Neuronal stem cell (in vitro differentiated cells): Measurements from ENCODE around the gene PSG3.
"Not testable (repeated sequence)": the region's sequence is repeated elsewhere in the genome, so short reads cannot be mapped to it uniquely, and the experiment has no call there.

Experiments used
- DNase-seq: peaks from one replicate; pipeline ENCODE4 v3.0.0-alpha.2; 2013; ENCODE audit warnings: low spot score
- H2AFZ ChIP-seq: one replicate; pipeline ENCODE4 v1.6.1; 2013; ENCODE audit warnings: mild to moderate bottlenecking, low read length, inconsistent platforms
- H2AK5ac ChIP-seq: 2 replicates; pipeline ENCODE4 v1.6.1; 2013; ENCODE audit warnings: low read depth, mild to moderate bottlenecking, inconsistent platforms, low read length, moderate library complexity, mixed read lengths
- H2BK120ac ChIP-seq: 2 replicates; pipeline ENCODE4 v1.6.1; 2013; ENCODE audit warnings: low read depth, mild to moderate bottlenecking, inconsistent platforms, low read length, moderate library complexity, mixed read lengths
- H2BK12ac ChIP-seq: one replicate; pipeline ENCODE4 v1.6.1; 2013; ENCODE audit warnings: low read length, inconsistent platforms
- H2BK15ac ChIP-seq: 2 replicates; pipeline ENCODE4 v1.6.1; 2013; ENCODE audit warnings: mild to moderate bottlenecking, low read length, inconsistent platforms, mixed read lengths
- H2BK5ac ChIP-seq: one replicate; pipeline ENCODE4 v1.6.1; 2013; ENCODE audit warnings: inconsistent platforms, mild to moderate bottlenecking, low read length, moderate library complexity
- H3K14ac ChIP-seq: one replicate; pipeline ENCODE4 v1.6.1; 2013; ENCODE audit warnings: low read length, inconsistent platforms
- H3K18ac ChIP-seq: 2 replicates; pipeline ENCODE4 v1.6.1; 2013; ENCODE audit warnings: low read length, inconsistent platforms
- H3K23ac ChIP-seq: 2 replicates; pipeline ENCODE4 v1.6.1; 2013; ENCODE audit warnings: low read depth, mild to moderate bottlenecking, mixed read lengths, low read length, inconsistent platforms; ENCODE audit not compliant: poor library complexity
- H3K27ac ChIP-seq: replicated peaks from 3 replicates; pipeline ENCODE4 v1.5.1; 2013; ENCODE audit warnings: low read length, inconsistent platforms
- H3K27me3 ChIP-seq, 3 experiments: 2 replicates each; pipeline ENCODE4 v1.6.1; 2013; ENCODE audit warnings: low read length in 3 of 3, mild to moderate bottlenecking in 2 of 3, inconsistent platforms in 1 of 3, low read depth in 1 of 3, mixed read lengths in 1 of 3, moderate library complexity in 1 of 3; ENCODE audit not compliant: control insufficient read depth in 3 of 3, insufficient read depth in 3 of 3
- H3K36me3 ChIP-seq, 2 donors: replicated peaks in 1 of 2; 2 replicates each; pipeline ENCODE4 v1.6.1; 2013; ENCODE audit warnings: low read length in 2 of 2; ENCODE audit not compliant: control insufficient read depth in 2 of 2, insufficient read depth in 2 of 2
- H3K4ac ChIP-seq: 2 replicates; pipeline ENCODE4 v1.6.1; 2013; ENCODE audit warnings: inconsistent platforms, mild to moderate bottlenecking, low read length, moderate library complexity
- H3K4me1 ChIP-seq, 2 donors: 1 replicate in 1 of 2; 2 replicates in 1 of 2; pipeline ENCODE4 v1.6.1; 2013; ENCODE audit warnings: low read length in 2 of 2, low read depth in 1 of 2; ENCODE audit not compliant: control insufficient read depth in 2 of 2, insufficient read depth in 1 of 2
- H3K4me2 ChIP-seq: one replicate; pipeline ENCODE4 v1.6.1; 2013; ENCODE audit warnings: mild to moderate bottlenecking, low read length, inconsistent platforms; ENCODE audit not compliant: insufficient read depth, poor library complexity, severe bottlenecking
- H3K4me3 ChIP-seq, 2 donors: 2 replicates each; pipeline ENCODE4 v1.5.1; 2013; ENCODE audit warnings: low read length in 2 of 2, mild to moderate bottlenecking in 2 of 2, inconsistent platforms in 1 of 2, moderate library complexity in 1 of 2
- H3K79me1 ChIP-seq: one replicate; pipeline ENCODE4 v1.6.1; 2013; ENCODE audit warnings: low read depth, mild to moderate bottlenecking, inconsistent platforms, low read length, moderate library complexity
- H3K9ac ChIP-seq: one replicate; pipeline ENCODE4 v1.6.1; 2013; ENCODE audit warnings: mild to moderate bottlenecking, low read depth, low read length, inconsistent platforms; ENCODE audit not compliant: poor library complexity
- H3K9me3 ChIP-seq, 2 donors: replicated peaks in 1 of 2; 2 replicates each; pipeline versions ENCODE3 to v1.6.1; 2013; ENCODE audit warnings: low read length in 2 of 2, mild to moderate bottlenecking in 2 of 2, inconsistent platforms in 1 of 2, low read depth in 1 of 2, mixed read lengths in 1 of 2, moderate library complexity in 1 of 2; ENCODE audit not compliant: control insufficient read depth in 2 of 2, insufficient read depth in 1 of 2
- H4K8ac ChIP-seq: one replicate; pipeline ENCODE4 v1.6.1; 2013; ENCODE audit warnings: low read depth, mild to moderate bottlenecking, inconsistent platforms, low read length, moderate library complexity
- H4K91ac ChIP-seq: one replicate; pipeline ENCODE4 v1.6.1; 2013; ENCODE audit warnings: low read length, low read depth, mild to moderate bottlenecking, inconsistent platforms; ENCODE audit not compliant: poor library complexity
- WGBS, 2 donors: extraction: QIAGEN DNeasy Blood & Tissue Kit; methylation state at CpG; one replicate each; pipeline ENCODE4 v1.1.7; 2013; ENCODE audit warnings: missing lambda C conversion rate in 2 of 2, mixed read lengths in 1 of 2; ENCODE audit not compliant: insufficient read length in 2 of 2, insufficient replicate concordance in 1 of 2; ENCODE audit errors: extremely low coverage in 2 of 2; 5-methylcytosine and 5-hydroxymethylcytosine counted together

Gene PSG3

GRCh38 chr19:42762789-42763188 is 22.5 kb upstream of the PSG3 start:
- WGBS, 2 donors = no CpG with 5 or more reads among the region's 2 CpGs
- H4K91ac ChIP-seq = no peak overlapping the region
- H2AFZ ChIP-seq = no peak overlapping the region
- no peak overlapping the region for H3K14ac ChIP-seq
- H3K4me3 ChIP-seq = no peak overlapping the region
- H2BK12ac ChIP-seq = no peak overlapping the region
- no peak overlapping the region for H3K18ac ChIP-seq
- DNase-seq = no peak
- no peaks in the 10 kb centered on the region for H3K36me3 ChIP-seq
- H3K4me2 ChIP-seq = no peak overlapping the region
- H2AK5ac ChIP-seq = no peak overlapping the region
- no peak overlapping the region for H3K9ac ChIP-seq
- no peaks in the 10 kb centered on the region for H3K79me1 ChIP-seq
- H2BK120ac ChIP-seq = no peak overlapping the region
- no peaks in the 10 kb centered on the region for H3K9me3 ChIP-seq
- H3K4ac ChIP-seq = no peak overlapping the region
- H3K27ac ChIP-seq = no peak overlapping the region
- H3K27me3 ChIP-seq = no peaks in the 10 kb centered on the region
- H3K4me1 ChIP-seq = no peaks in the 10 kb centered on the region
- H4K8ac ChIP-seq = no peak overlapping the region
- H2BK15ac ChIP-seq = no peak overlapping the region
- no peak overlapping the region for H3K23ac ChIP-seq
- H2BK5ac ChIP-seq = no peak overlapping the region

GRCh38 chr19:42761924-42762295 is 21.6 kb upstream of the PSG3 start:
- H2BK5ac ChIP-seq, H3K9me3 ChIP-seq, H3K4ac ChIP-seq, H3K36me3 ChIP-seq, H3K4me2 ChIP-seq, H3K18ac ChIP-seq, H3K27me3 ChIP-seq, H3K4me3 ChIP-seq, H4K8ac ChIP-seq, H3K14ac ChIP-seq, H3K27ac ChIP-seq, H2AK5ac ChIP-seq, H2BK120ac ChIP-seq, H4K91ac ChIP-seq, DNase-seq, H3K9ac ChIP-seq, H3K4me1 ChIP-seq, H2AFZ ChIP-seq, H2BK12ac ChIP-seq, H2BK15ac ChIP-seq, H3K79me1 ChIP-seq, H3K23ac ChIP-seq: not testable (repeated sequence)
- WGBS, 2 donors = no CpG with 5 or more reads among the region's 1 CpG

GRCh38 chr19:42760954-42761923 is 21.0 kb upstream of the PSG3 start:
- H3K27me3 ChIP-seq, H3K18ac ChIP-seq, DNase-seq, H3K4me3 ChIP-seq, H3K4me2 ChIP-seq, H2BK15ac ChIP-seq, H3K36me3 ChIP-seq, H3K4ac ChIP-seq, H2BK120ac ChIP-seq, H2AFZ ChIP-seq, H3K4me1 ChIP-seq, H3K27ac ChIP-seq, H3K79me1 ChIP-seq, H3K9me3 ChIP-seq, H3K23ac ChIP-seq, H4K8ac ChIP-seq, H2AK5ac ChIP-seq, H2BK5ac ChIP-seq, H3K14ac ChIP-seq, H2BK12ac ChIP-seq, H3K9ac ChIP-seq, H4K91ac ChIP-seq: not testable (repeated sequence)
- no CpG with 5 or more reads among the region's 7 CpGs for WGBS, 2 donors

- not testable (repeated sequence) for H2AK5ac ChIP-seq
Measured at GRCh38 chr19:42758667-42759066, 18.4 kb upstream of the PSG3 start.

More at GRCh38 chr19:42758667-42759066, 18.4 kb upstream of the PSG3 start:
- H4K91ac ChIP-seq, H3K4ac ChIP-seq, H2BK12ac ChIP-seq, H3K18ac ChIP-seq, H2BK5ac ChIP-seq, H3K4me2 ChIP-seq, H3K27me3 ChIP-seq, H2AFZ ChIP-seq, H2BK120ac ChIP-seq, H3K27ac ChIP-seq, H3K4me1 ChIP-seq, H3K9me3 ChIP-seq, H3K14ac ChIP-seq, H3K9ac ChIP-seq, H2BK15ac ChIP-seq, H3K36me3 ChIP-seq, H3K79me1 ChIP-seq, H3K23ac ChIP-seq, H4K8ac ChIP-seq, DNase-seq, H3K4me3 ChIP-seq: not testable (repeated sequence)
- no CpG with 5 or more reads among the region's 3 CpGs for WGBS, 2 donors
